ENCODE measurements around the gene GLB1L2.

Gene GLB1L2

DNA sequence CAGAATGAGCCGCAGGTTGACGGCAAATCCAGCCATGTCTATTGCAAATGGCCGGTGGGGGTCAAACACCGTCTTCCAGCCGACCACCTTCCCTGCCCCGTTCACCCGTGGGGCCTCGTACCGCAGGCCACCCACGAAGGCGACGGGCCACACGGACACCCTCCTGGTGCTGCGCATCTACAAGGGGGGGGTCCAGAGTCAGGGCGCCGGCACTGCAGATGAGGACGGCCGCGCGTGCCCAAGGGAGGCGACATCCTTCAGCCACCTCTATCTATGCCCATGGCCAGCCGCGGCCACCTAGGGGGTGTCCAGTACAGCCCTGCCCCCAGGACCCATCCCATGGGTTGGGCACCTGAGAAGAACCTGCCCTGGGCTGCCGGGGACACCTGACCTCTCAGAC lies 51.0 kb downstream of the GLB1L2 start:
- Histone ChIP-seq H3K9ac (ENCODE audit: low read depth, low read length) (no peak overlapping the region), H3K9me3 (ENCODE audit: insufficient read depth, low read length, severe bottlenecking) (no peaks in the 10 kb centered on the region), H2AFZ (ENCODE audit: low read depth, low read length) (no peak overlapping the region), H3K4me1 (ENCODE audit: insufficient read depth, low read length) (peaks cover 26% of the 10 kb centered on the region), H3K27ac (ENCODE audit: low read length) (no peak overlapping the region), H4K20me1 (ENCODE audit: insufficient read depth, low read length) (peaks cover 7% of the 10 kb centered on the region), H3K27me3 (ENCODE audit: insufficient read depth, low read length, poor library complexity) (no peaks in the 10 kb centered on the region), H3K4me3 (ENCODE audit: low read depth in 1 of 2, low read length in 2 of 2) (no peak overlapping the region), H3K4me2 (ENCODE audit: insufficient read depth, low read length) (no peak overlapping the region), H3K79me2 (ENCODE audit: insufficient read depth, low read length) (no peaks in the 10 kb centered on the region), H3K36me3 (ENCODE audit: insufficient read depth, low read length) (no peaks in the 10 kb centered on the region)
- no peak for TF ChIP-seq EZH2 (IDR thresholded peaks at IDR 0.05; ENCODE audit: borderline replicate concordance, low read depth, low read length, severe bottlenecking)
- DNase-seq = no peak
- ATAC-seq (ENCODE audit: insufficient read depth, low read depth) = no peak

DNA sequence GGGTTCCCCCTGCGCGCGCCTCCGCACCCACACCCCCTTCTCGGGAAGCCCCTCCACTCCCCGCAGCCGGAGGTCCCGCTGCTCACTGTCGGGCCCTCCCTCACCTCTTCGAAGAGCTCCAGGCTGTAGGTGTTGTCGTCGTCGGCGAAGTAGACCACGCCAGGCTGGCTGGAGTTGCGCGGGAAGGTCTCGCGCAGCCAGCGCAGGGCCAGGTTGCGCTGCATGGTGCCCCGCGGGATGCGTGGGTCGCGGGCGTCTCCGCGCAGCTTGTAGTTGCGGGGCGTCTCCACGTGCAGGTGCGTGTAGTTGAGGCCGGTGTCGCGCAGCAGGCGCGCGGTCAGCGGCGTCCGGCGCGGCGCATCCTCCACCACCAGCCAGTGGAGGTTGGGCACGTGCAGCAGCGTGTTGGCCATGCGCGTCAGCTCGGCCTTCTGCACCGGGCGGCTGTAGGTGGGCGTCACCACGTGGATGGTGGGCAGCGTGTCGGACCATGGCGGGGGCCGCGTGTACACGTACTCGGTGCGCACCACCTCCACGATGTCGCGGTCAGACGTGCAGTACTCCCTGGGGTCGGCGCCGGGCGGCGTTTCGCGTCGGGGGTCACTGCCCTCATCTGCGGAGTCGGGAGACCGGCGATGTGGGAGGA lies 51.9 kb downstream of the GLB1L2 start:
- Histone ChIP-seq H3K27me3 (ENCODE audit: insufficient read depth, low read length, poor library complexity) (no peaks in the 10 kb centered on the region), H3K4me1 (ENCODE audit: insufficient read depth, low read length) (peaks cover 28% of the 10 kb centered on the region), H3K79me2 (ENCODE audit: insufficient read depth, low read length) (no peaks in the 10 kb centered on the region), H3K9me3 (ENCODE audit: insufficient read depth, low read length, severe bottlenecking) (no peaks in the 10 kb centered on the region), H3K4me2 (ENCODE audit: insufficient read depth, low read length) (no peak overlapping the region), H2AFZ (ENCODE audit: low read depth, low read length) (no peak overlapping the region), H3K27ac (ENCODE audit: low read length) (no peak overlapping the region), H3K9ac (ENCODE audit: low read depth, low read length) (no peak overlapping the region), H3K4me3 (ENCODE audit: low read depth in 1 of 2, low read length in 2 of 2) (no peak overlapping the region), H3K36me3 (ENCODE audit: insufficient read depth, low read length) (no peaks in the 10 kb centered on the region), H4K20me1 (ENCODE audit: insufficient read depth, low read length) (peaks cover 7% of the 10 kb centered on the region)
- TF ChIP-seq EZH2 (IDR thresholded peaks at IDR 0.05; ENCODE audit: borderline replicate concordance, low read depth, low read length, severe bottlenecking) (no peak), CTCF (IDR thresholded peaks at IDR 0.05; ENCODE audit: borderline replicate concordance, extremely low read depth, low read length, poor library complexity, severe bottlenecking) (no peak)
- ATAC-seq (ENCODE audit: insufficient read depth, low read depth) (no peak), DNase-seq (no peak)

DNA sequence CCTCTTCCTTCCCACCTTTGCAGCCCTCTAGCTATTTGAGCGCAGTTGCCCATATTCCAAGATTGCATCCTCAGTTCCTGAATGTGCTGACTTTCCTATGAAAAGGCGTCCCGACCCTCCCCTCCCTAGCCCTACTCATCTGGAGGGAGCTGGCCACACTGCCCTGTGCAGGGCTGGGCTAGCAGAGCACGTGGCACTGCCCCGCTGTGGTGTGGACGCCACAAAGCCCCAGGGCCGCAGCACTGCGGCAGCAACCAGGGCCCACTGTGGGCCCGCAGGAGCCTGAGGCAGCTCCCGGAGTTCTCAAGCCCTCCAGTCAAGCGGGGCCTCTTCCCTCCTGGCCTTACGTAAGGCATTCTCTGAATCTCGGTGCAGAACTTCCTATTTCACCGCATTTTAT lies 52.6 kb downstream of the GLB1L2 start:
- ATAC-seq (ENCODE audit: insufficient read depth, low read depth) = no peak
- Histone ChIP-seq H3K36me3 (ENCODE audit: insufficient read depth, low read length) (no peaks in the 10 kb centered on the region), H3K9ac (ENCODE audit: low read depth, low read length) (no peak overlapping the region), H2AFZ (ENCODE audit: low read depth, low read length) (no peak overlapping the region), H3K4me3 (ENCODE audit: low read depth in 1 of 2, low read length in 2 of 2) (no peak overlapping the region), H3K79me2 (ENCODE audit: insufficient read depth, low read length) (no peaks in the 10 kb centered on the region), H3K27ac (ENCODE audit: low read length) (no peak overlapping the region), H3K4me1 (ENCODE audit: insufficient read depth, low read length) (peaks cover 28% of the 10 kb centered on the region), H4K20me1 (ENCODE audit: insufficient read depth, low read length) (peaks cover 7% of the 10 kb centered on the region), H3K27me3 (ENCODE audit: insufficient read depth, low read length, poor library complexity) (no peaks in the 10 kb centered on the region), H3K9me3 (ENCODE audit: insufficient read depth, low read length, severe bottlenecking) (no peaks in the 10 kb centered on the region), H3K4me2 (ENCODE audit: insufficient read depth, low read length) (no peak overlapping the region)
- no peak for TF ChIP-seq CTCF (IDR thresholded peaks at IDR 0.05; ENCODE audit: borderline replicate concordance, extremely low read depth, low read length, poor library complexity, severe bottlenecking)
- DNase-seq = no peak

GRCh38 chr11:134385171-134385570 lies 53.4 kb downstream of the GLB1L2 start:
- Histone ChIP-seq H3K9ac (ENCODE audit: low read depth, low read length) (no peak overlapping the region), H3K27ac (ENCODE audit: low read length) (no peak overlapping the region), H3K36me3 (ENCODE audit: insufficient read depth, low read length) (no peaks in the 10 kb centered on the region), H2AFZ (ENCODE audit: low read depth, low read length) (no peak overlapping the region), H3K4me2 (ENCODE audit: insufficient read depth, low read length) (no peak overlapping the region), H4K20me1 (ENCODE audit: insufficient read depth, low read length) (peaks cover 7% of the 10 kb centered on the region), H3K79me2 (ENCODE audit: insufficient read depth, low read length) (no peaks in the 10 kb centered on the region), H3K27me3 (ENCODE audit: insufficient read depth, low read length, poor library complexity) (no peaks in the 10 kb centered on the region), H3K4me3 (ENCODE audit: low read depth in 1 of 2, low read length in 2 of 2) (no peak overlapping the region), H3K4me1 (ENCODE audit: insufficient read depth, low read length) (peaks cover 28% of the 10 kb centered on the region), H3K9me3 (ENCODE audit: insufficient read depth, low read length, severe bottlenecking) (no peaks in the 10 kb centered on the region)
- no peak for TF ChIP-seq CTCF (IDR thresholded peaks at IDR 0.05; ENCODE audit: borderline replicate concordance, extremely low read depth, low read length, poor library complexity, severe bottlenecking)
- TF ChIP-seq EZH2 (IDR thresholded peaks at IDR 0.05; ENCODE audit: borderline replicate concordance, low read depth, low read length, severe bottlenecking) = no peak
- DNase-seq = no peak
- ATAC-seq (ENCODE audit: insufficient read depth, low read depth) = no peak

Data from DND-41 (cell line).